GM18907 (cell line): ENCODE results near the gene HPSE2.

Experiments used
- ATAC-seq: cut with Tn5 transposase; IDR thresholded peaks from one replicate; pipeline ENCODE4 v1.9.1; 2021; ENCODE audit warnings: mild to moderate bottlenecking, moderate library complexity; ENCODE audit not compliant: unreplicated experiment

The HPSE2 gene

GRCh38 chr10:98418665-98419468 is 816.8 kb downstream of the HPSE2 start:
- ATAC-seq: no peak

DNA sequence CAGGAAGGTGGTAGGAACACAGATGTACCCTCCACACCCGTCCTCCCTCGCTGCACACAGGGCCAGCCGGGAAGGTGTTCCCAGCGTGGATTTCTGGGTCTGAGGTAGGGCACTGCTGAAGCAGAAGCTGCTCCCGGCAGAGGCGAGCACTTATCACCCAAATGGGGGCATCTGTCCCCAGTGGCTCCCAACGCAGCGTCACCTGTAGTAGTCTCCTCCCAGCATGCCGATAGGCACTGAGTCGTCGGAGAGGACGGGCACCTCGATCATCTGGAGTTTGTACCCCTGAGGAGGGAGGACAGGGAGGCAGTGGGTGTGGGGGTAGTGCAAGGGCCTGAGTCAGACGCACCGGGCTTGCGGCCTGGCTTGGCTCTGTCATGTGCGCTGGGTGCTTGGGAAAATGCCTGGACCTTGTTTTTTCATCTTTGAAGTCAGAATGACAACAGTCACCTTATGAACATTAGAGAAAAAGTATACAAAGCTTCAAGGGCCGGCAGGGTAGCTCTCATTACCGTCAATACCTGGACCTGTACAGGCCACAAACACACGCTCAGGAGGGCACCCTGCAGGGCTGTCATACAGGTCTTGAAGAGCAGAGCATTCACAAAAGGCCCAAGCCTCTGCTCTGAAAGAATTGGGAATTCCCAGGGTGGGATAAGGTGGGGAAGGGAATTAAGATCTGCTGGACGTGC is 817.5 kb downstream of the HPSE2 start:
- no peak for ATAC-seq

- no peak for ATAC-seq
Observed at GRCh38 chr10:98417481-98417959, 818.1 kb downstream of the HPSE2 start.

- no peak for ATAC-seq
Observed at GRCh38 chr10:98416606-98417388, 818.9 kb downstream of the HPSE2 start.

DNA sequence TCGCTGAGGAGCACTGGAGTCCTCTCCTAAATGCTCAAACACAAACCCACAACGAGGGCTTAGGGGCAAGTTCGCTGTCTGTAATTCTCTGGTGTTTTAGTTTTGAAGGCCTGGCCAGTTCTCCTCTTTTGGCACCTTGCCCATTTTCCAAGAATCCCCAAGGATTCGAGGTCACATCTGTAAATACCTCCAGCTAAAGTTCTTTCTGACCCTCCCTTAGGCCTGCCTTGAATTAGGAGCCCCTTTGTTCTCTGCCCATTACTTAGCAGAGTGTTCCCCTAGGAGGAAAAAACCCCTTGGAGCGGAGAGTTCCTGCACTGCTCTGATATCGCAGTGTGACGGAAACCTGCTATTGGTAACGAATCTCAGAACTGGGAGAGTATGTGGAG is 819.9 kb downstream of the HPSE2 start:
- no peak for ATAC-seq

DNA sequence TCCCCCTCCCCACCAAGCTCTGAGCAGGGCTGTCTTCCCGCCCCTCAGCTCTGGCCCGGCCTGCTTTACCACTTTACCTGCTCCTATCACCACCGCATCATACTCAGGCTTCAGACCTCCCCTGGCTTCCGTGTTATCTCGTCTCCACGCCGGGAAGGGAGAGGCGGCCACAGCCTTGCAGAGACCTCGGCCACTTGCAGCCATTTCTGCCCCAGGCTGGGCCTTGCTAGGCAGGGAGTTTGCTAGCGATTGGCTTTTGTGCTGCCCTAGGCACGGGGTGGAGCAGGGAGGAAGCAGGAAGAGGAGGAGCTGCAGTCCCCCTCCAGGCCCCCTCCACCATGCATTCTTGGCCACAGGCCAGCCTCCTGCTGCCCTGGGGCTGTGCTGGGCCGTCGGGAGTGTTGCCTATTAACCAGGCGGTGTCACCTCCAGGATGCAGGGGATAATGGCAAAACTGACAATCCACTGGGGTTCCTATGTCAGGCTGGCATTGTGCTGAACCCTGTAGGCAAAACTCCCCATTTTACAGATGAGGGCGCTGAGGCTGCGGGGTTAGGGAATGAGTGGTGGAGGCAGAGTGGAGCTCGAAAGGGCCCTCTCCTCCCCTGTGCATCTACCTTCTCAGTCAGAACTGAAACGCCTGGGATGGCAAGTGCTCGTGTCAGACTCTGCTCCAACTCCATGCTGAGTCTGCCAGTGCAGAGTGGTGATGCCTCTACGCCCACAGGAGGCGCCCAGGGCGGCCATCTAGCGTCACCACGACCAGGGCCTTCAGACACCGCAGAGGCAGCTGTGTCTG is 820.5 kb downstream of the HPSE2 start, which contains the start of gene PYROXD2:
Gene PYROXD2, minus strand, starts transcription at position 251 of the 799 bp plus-strand sequence. Its CDS starts 47 bp downstream, at position 204.
- peak; percentile 72 for ATAC-seq

DNA sequence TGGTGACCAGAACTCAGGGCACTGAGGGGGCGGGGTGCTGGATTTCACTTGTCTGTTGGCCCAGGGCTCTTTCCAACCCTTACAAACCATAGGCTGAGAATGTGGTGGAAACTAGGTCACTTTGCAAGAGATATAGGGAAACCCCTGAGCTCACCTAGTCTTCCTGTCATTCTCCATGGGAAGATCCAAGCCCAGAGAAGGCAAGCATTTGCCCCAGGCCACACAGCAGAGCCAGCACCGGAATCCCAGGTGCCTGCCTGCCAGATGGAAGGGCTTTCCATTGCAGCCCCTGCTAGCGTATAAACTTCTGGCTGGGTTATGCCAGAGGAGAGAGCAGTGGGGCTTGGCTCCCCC is 821.1 kb downstream of the HPSE2 start:
- peak; percentile 20 for ATAC-seq

- no peak for ATAC-seq
Observed at GRCh38 chr10:98411768-98412167, 823.9 kb downstream of the HPSE2 start.

GRCh38 chr10:98411166-98411565 is 824.5 kb downstream of the HPSE2 start:
- no peak for ATAC-seq

GRCh38 chr10:98410759-98411158 is 824.9 kb downstream of the HPSE2 start:
- ATAC-seq: no peak

DNA sequence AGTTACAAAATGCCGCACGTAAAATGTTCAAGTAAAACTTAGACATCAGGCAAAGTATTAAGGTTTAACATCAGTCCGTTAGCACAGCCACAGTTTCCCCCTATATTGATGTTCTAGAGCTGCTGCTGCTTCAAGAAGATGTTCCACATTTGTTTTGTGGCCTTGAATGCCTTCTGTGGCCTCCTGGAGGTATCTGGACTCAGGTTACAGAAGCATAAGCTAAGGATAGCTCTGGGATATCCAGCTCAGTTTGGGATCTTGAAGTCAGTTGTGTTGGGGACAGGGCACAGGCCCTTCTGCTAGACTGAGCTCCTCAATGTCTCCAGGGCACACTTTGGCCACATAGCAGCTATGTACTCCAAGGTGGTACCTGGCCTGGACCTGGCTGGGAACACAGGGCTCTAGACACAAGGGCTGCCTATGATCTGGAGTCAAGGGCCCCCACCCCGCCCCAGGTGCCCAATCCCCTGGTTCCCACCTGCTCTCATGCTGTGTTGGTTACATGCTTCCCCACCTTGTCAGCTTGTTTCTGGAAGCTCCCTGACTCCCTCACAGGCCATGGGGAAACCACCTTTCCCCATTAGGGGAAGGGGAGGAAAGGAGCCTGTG is 825.4 kb downstream of the HPSE2 start:
- no peak for ATAC-seq

GRCh38 chr10:98408799-98409198 is 826.9 kb downstream of the HPSE2 start:
- no peak for ATAC-seq

DNA sequence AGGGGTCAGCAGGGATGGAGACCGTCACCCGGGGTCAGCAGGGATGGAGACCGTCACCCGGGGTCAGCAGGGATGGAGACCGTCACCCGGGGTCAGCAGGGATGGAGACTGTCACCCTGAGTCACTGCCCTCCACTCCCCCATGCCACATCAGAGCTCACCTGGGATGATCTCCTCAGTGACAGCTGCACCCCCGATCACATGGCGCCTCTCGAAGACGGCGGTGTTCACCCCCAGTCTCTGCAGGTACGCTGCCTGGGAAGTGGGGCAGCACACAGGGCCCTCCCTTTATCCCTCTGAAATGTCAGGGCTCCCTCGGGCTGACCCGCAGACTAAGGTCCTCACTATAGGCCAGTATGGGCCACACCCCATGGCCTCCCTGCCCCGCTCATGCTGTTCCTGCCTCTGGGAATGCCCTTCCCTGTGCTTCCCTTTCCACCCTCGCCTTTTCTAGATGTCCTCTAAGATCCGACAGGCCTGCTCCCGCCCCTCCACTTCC is 827.9 kb downstream of the HPSE2 start:
- no peak for ATAC-seq
